ENCODE results near the gene CDH13.

The CDH13 gene

GRCh38 chr16:83746611-83747010, 1119.8 kb downstream of the CDH13 start:
- H3K27ac ChIP-seq (replicated peaks) = no peak overlapping the region
- TF ChIP-seq SPI1 (IDR thresholded peaks at IDR 0.05; ENCODE audit: borderline replicate concordance, low read depth) (no peak), POLR2AphosphoS5 (IDR thresholded peaks at IDR 0.05; ENCODE audit: low read depth) (no peak), GABPA (IDR thresholded peaks at IDR 0.05; ENCODE audit: low read depth) (no peak)
- TF ChIP-seq, protein P1, sequence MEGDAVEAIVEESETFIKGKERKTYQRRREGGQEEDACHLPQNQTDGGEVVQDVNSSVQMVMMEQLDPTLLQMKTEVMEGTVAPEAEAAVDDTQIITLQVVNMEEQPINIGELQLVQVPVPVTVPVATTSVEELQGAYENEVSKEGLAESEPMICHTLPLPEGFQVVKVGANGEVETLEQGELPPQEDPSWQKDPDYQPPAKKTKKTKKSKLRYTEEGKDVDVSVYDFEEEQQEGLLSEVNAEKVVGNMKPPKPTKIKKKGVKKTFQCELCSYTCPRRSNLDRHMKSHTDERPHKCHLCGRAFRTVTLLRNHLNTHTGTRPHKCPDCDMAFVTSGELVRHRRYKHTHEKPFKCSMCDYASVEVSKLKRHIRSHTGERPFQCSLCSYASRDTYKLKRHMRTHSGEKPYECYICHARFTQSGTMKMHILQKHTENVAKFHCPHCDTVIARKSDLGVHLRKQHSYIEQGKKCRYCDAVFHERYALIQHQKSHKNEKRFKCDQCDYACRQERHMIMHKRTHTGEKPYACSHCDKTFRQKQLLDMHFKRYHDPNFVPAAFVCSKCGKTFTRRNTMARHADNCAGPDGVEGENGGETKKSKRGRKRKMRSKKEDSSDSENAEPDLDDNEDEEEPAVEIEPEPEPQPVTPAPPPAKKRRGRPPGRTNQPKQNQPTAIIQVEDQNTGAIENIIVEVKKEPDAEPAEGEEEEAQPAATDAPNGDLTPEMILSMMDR (IDR thresholded peaks at IDR 0.05; ENCODE audit: insufficient read depth, low read length) = no peak
- TF ChIP-seq, protein P2, sequence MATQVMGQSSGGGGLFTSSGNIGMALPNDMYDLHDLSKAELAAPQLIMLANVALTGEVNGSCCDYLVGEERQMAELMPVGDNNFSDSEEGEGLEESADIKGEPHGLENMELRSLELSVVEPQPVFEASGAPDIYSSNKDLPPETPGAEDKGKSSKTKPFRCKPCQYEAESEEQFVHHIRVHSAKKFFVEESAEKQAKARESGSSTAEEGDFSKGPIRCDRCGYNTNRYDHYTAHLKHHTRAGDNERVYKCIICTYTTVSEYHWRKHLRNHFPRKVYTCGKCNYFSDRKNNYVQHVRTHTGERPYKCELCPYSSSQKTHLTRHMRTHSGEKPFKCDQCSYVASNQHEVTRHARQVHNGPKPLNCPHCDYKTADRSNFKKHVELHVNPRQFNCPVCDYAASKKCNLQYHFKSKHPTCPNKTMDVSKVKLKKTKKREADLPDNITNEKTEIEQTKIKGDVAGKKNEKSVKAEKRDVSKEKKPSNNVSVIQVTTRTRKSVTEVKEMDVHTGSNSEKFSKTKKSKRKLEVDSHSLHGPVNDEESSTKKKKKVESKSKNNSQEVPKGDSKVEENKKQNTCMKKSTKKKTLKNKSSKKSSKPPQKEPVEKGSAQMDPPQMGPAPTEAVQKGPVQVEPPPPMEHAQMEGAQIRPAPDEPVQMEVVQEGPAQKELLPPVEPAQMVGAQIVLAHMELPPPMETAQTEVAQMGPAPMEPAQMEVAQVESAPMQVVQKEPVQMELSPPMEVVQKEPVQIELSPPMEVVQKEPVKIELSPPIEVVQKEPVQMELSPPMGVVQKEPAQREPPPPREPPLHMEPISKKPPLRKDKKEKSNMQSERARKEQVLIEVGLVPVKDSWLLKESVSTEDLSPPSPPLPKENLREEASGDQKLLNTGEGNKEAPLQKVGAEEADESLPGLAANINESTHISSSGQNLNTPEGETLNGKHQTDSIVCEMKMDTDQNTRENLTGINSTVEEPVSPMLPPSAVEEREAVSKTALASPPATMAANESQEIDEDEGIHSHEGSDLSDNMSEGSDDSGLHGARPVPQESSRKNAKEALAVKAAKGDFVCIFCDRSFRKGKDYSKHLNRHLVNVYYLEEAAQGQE (IDR thresholded peaks at IDR 0.05; ENCODE audit: insufficient replicate concordance, low read depth) = no peak
- H3K4me3 ChIP-seq (replicated peaks; ENCODE audit: insufficient read depth, low read length) = no peak overlapping the region
- DNase-seq (ENCODE audit: low read depth in 1 of 2, low spot score in 1 of 2) = no peak
- H3K27me3 ChIP-seq (ENCODE audit: insufficient read depth, poor library complexity, severe bottlenecking) = no peaks in the 10 kb centered on the region

DNA sequence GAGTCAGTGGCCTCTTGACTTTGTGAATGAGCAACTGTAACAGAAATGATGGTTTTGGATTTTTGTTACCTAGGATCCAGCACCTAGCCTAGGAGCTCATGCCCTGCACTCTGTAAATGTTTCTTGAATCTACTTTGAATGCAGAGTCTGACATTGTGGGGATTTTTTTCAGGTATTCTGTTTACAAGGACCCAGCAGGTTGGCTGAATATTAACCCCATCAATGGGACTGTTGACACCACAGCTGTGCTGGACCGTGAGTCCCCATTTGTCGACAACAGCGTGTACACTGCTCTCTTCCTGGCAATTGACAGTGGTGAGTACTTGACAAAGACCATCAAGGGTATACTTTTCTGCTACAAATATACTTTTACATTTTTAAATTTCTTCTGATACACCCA, 1121.2 kb downstream of the CDH13 start:
- DNase-seq (ENCODE audit: low read depth in 1 of 2, low spot score in 1 of 2) = no peak
- Histone ChIP-seq H3K27me3 (ENCODE audit: insufficient read depth, poor library complexity, severe bottlenecking) (no peaks in the 10 kb centered on the region), H3K4me3 (replicated peaks; ENCODE audit: insufficient read depth, low read length) (no peak overlapping the region), H3K27ac (replicated peaks) (no peak overlapping the region)
- no peak for TF ChIP-seq POLR2AphosphoS5 (IDR thresholded peaks at IDR 0.05; ENCODE audit: low read depth)
- no peak for TF ChIP-seq SPI1 (IDR thresholded peaks at IDR 0.05; ENCODE audit: borderline replicate concordance, low read depth)
- TF ChIP-seq, protein P2 (IDR thresholded peaks at IDR 0.05; ENCODE audit: insufficient replicate concordance, low read depth) = no peak
- TF ChIP-seq, protein P1 (IDR thresholded peaks at IDR 0.05; ENCODE audit: insufficient read depth, low read length) = no peak
- TF ChIP-seq GABPA (IDR thresholded peaks at IDR 0.05; ENCODE audit: low read depth) = no peak

- DNase-seq (ENCODE audit: low read depth in 1 of 2, low spot score in 1 of 2) = no peak
- H3K27ac ChIP-seq (replicated peaks) = no peak overlapping the region
- no peak overlapping the region for H3K4me3 ChIP-seq (replicated peaks; ENCODE audit: insufficient read depth, low read length)
- no peaks in the 10 kb centered on the region for H3K27me3 ChIP-seq (ENCODE audit: insufficient read depth, poor library complexity, severe bottlenecking)
- TF ChIP-seq, protein P2 (IDR thresholded peaks at IDR 0.05; ENCODE audit: insufficient replicate concordance, low read depth) = no peak
- TF ChIP-seq GABPA (IDR thresholded peaks at IDR 0.05; ENCODE audit: low read depth) (no peak), POLR2AphosphoS5 (IDR thresholded peaks at IDR 0.05; ENCODE audit: low read depth) (no peak), SPI1 (IDR thresholded peaks at IDR 0.05; ENCODE audit: borderline replicate concordance, low read depth) (no peak)
- TF ChIP-seq, protein P1 (IDR thresholded peaks at IDR 0.05; ENCODE audit: insufficient read depth, low read length) = no peak
Measured at GRCh38 chr16:83755391-83755790, 1128.6 kb downstream of the CDH13 start.
